GM18907 (cell line): Measurements from ENCODE around the gene CLTA.

Experiments used
- ATAC-seq: cut with Tn5 transposase; IDR thresholded peaks from one replicate; pipeline ENCODE4 v1.9.1; 2021; ENCODE audit warnings: mild to moderate bottlenecking, moderate library complexity; ENCODE audit not compliant: unreplicated experiment

CLTA gene, protein sequence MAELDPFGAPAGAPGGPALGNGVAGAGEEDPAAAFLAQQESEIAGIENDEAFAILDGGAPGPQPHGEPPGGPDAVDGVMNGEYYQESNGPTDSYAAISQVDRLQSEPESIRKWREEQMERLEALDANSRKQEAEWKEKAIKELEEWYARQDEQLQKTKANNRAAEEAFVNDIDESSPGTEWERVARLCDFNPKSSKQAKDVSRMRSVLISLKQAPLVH

GRCh38 chr9:36190388-36191289, at the start of gene CLTA:
Gene CLTA (plus strand): TSS chr9:36190921. CDS start chr9:36191057, 136 bp downstream.
- ATAC-seq, result peak; percentile 96

DNA sequence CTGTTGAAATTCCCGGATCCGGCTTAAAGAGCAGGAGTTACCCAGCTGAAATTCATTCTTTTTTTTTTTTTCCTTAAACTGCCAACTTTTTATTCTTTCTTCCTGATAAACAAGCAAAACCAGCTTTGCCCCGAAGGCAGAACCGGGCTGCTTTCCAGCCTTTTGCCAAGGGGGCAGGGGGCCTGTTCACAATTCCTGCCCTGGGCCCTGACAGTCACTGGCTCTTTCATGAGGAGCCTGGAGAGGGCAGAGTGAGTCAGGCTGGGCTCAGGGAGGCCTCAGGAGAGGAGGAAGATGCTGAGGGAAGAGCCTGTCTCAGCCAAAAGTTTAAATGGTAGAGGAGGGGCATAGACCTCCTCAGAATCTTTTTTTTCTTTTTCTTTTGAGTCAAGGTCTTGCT, 49.4 kb upstream of the CLTA start:
- no peak for ATAC-seq

- ATAC-seq, result no peak
Observed at GRCh38 chr9:36141761-36142160, 49.0 kb upstream of the CLTA start.

DNA sequence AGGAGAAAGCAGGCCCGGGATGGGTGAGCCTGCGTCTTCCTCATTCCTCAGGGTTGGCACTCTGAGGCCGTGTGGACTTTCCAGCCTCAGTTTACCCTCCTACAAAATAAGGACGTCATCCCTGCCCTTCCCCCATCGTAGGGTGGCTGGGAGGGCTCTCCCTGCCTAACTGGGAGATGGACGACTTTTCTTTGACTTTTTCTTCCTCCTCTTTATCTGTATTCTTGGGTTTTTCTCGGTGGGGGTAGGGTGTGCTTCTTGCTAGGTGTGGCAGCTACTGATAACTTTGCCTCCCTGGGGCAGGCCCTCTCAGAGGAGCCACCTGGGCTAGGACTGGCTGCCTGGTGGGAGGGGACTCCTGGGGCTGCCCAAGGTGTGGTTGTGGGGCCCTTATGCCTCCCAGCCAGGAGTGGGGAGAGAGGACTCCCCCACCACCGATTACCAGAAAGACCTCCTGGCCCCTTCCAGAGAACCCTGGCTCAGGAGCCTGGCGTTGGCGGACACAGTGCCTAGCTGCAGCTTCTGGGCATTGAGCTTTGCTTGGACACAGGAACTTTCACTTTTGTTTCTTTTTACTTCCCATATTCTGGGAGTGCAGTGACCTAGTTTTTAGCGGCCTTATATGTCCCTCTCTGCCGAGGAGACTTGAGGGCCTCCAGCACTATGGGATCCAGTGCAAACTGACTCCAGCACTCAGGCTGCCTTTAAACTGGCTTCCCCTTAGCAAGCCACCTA, 48.0 kb upstream of the CLTA start:
- no peak for ATAC-seq

- ATAC-seq, result no peak
Observed at GRCh38 chr9:36143245-36143641, 47.5 kb upstream of the CLTA start.

DNA sequence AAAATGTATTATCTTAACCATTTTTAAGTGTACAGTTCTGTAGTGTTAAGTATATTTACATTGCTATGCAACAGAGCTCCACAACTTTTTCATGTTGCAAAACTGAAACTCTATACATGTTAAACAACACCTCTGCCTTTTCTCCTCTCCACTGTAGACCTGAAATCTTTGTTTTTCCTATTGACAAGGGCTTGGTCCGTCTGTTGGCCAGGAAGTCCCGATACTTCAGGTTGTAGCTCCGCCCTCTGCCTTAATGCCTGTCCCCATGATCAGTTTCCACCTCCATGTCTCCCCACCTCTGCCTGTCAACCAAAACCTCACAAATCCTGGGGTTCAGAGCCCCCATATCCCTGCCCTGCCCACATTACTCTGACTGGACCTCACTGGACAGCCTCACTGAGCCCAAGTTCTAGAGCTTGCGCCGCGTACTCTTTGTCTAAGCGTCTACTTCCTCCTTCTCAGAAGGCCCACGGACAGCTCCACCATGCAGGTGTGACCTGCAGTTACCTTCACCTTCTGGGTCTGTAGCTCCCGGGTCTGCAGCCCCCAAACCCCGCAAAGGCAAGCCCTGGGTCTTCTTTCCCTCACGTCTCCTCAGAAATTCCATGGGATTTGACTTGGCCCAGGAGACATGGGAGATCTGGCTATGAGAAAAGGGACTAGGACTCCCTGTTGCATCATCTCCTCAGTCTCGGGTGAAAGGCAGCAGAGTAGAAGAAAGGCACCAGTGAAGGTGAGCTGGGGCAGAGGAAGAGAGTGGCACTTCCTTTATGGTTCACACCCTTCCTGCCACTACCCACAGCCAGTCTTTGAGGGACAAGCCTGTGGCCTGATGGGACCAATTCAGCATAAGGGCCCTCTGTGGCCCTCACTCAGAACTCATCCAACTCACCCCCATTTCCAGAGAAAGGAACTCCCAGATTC, 46.1 kb upstream of the CLTA start:
- no peak for ATAC-seq

GRCh38 chr9:36145970-36146369, 44.8 kb upstream of the CLTA start:
- ATAC-seq, result no peak

DNA sequence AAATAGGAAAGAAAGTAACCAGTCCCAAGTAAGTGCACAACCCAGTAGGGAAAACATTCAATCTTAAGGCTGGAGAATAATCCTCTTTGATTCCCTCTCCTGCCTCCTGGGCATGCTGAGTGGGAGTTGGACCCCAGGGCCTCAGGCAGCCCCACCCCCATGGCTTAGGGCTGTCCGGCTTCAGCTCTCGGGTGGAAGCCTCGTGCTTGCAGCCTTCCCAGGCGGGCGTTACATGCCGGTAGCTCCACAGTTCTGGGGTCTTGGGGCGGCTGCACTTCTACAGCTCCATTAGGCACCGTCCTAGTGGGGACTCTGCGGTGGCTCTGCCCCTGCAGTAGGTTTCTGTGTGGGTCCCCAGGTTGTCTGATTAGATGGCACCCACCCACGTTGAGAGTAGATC, 44.1 kb upstream of the CLTA start:
- no peak for ATAC-seq

DNA sequence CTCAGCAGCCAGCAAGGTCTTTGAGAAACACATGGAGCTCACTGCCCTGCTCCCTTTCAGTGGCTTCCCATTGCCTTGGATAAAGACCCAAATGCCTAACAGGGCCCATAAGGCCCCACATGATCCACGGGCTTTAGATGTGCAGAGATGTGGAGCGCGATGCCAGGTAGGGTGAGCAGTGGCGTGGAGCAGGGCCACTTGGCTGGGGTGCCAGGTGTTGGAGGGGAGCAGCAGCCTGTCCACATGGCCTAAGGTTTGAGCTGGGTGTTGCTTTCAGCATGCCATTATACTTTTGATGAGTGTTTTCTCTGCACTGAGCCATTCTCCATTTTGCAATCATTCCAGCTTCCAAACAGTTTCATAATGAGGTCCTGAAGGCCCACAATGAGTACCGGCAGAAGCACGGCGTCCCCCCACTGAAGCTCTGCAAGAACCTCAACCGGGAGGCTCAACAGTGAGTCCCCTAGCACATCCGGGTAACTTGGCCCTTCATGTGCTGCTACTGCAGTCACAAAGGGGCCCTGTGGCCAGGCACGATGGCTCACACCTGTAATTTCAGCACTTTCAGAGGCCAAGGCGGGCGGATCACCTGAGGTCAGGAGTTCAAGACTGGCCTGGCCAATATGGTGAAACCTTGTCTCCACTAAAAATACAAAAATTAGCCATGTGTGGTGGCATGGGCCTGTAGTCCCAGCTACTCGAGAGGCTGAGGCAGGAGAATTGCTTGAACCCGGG, 43.1 kb upstream of the CLTA start:
- no peak for ATAC-seq

GRCh38 chr9:36148311-36149051, 42.2 kb upstream of the CLTA start:
- peak; percentile 43 for ATAC-seq

DNA sequence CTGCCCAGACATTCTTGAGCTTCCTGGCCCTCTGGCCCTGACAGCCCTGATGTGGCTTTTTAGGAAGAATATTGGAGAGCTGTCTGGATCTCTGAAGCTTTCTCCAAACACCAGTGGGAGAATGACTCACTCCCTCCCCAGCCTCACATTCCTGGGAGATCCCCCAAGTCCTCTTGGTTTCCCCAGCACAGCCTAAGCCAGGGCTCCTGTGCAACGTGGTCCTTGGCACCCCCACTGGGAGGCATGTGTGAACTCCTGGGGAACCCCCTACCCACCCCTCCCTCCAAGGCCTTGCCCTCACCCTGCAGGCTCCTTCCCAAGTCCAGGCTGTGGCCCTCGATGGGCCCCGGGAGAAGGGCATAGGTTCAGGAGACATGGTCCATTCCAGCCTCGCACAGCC, 41.5 kb upstream of the CLTA start:
- no peak for ATAC-seq

DNA sequence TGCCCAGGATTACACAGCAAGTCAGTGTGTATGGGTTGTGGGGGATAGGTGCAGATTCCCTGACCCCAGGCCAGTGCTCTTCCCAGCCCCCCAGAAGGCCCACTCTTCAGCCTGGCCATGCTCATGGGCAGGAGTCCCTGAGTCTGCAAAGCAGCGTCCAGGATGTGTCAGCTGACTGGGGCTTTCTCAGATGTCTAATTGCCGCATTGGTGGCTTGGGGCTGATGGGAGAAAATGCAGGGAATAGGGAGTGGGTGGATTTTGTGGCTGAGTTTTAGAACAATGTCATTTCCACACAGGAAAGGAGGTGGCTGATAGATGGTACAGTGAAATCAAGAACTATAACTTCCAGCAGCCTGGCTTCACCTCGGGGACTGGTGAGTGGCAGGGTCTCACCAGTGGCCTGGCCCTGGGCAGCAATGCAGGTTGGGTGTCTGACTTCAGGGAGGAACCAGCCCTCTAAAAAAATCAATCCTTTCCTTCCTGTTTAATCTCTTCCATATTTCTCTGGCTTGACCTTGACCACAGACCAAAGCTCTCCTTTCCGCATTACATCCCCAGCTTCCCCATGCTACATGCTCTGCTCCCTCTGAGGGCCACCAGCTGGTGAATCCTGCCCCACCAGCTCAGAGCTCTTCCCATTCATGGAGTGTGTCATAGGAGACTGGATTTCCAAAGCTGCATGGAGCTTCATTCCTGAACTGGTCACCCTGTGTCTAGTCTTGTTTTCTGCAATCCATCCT, 40.0 kb upstream of the CLTA start:
- ATAC-seq, result no peak

DNA sequence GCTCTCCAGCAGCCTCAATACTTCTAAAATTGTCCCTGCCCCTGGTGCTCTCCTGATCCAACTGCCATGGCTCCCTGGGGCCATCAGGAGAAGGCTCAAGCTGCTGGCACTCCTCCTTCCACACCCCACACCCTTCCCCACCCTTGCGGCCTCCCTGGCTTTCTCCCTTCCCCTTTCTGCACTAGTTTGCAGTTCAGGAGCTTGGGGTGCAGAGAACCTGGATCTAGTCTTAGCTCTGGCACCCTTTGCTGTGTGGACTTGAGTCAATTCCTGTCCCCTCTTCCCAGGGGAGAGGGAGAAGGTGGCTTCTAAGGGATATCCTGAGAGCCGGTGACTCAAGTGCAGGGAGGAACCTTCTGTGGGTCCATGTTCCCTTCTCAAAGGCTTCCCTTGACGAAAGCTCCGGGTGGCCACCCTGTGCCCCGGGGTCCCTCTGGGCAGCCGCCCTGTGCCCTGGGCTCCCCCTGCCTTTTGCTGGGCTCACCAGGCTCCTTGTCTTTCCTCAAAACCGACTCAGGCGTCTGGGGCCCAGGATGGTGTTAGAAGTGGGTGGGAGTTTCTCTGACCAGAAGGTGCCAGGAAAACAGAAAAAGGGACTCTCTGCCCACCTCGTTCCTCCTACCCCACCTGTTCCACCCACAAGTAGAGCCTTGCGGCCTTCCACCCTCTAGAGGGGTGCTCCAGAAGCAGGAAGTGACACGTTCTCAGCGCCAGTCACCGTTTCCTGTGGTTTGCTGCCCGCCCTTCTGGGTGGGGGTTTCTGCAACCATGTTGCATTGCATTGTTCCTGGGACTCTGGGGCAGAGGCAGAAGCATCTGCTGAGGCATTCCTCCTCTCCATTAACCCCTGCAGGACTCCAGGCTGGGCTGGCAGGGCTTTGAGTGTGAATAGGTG, 39.2 kb upstream of the CLTA start:
- ATAC-seq, result peak; percentile 86

DNA sequence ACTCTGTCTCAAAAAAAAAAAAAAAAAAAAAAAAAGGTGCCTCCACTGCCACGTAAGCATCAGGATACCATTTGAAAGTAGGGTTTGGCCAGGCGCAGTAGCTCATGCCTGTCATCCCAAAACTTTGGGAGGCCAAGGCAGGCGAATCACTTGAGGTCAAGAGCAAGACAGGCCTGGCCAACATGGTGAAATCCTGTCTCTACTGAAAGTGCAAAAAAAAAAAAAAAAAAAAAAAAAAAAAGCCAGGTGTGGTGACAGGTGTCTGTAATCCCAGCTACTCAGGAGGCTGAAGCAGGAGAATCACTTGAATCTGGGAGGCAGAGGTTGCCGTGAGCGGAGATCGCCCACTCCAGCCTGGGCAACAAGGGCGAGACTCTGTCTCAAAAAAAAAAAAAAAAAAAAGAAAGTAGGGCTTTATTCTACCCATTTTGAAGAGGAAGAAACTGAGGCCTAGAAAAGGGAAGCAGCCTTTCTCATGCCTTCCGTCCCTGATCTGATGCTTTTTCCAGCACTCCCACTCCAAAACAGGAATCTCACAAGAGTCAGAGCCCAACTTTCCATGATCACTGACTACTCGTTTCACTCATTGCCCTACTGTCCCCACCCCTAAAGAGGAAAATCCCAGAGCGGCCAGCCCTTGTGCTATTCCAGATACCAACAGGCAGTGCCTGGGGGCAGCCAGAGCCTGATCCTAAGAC, 37.8 kb upstream of the CLTA start:
- ATAC-seq, result no peak

DNA sequence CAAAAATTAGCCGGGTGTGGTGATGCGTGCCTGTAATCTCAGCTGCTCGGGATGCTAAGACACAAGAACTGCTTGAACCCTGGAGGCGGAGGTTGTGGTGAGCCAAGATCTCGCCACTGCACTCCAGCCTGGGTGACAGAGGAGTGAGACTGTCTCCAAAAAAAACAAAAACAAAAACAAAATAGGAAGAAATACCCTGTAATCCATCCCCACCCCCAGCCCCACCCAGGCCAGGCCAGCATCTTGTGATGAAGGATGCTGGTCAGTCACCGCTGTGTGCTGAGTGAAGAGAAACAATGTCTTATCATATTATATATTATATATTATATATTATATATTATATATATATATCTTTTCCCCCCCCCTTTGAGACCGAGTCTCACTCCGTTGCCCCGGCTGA, 37.0 kb upstream of the CLTA start:
- no peak for ATAC-seq

GRCh38 chr9:36154331-36154952, 36.3 kb upstream of the CLTA start:
- no peak for ATAC-seq

GRCh38 chr9:36156116-36156515, 34.6 kb upstream of the CLTA start:
- no peak for ATAC-seq
